ENCODE results near the gene VWA3A.

VWA3A gene

DNA sequence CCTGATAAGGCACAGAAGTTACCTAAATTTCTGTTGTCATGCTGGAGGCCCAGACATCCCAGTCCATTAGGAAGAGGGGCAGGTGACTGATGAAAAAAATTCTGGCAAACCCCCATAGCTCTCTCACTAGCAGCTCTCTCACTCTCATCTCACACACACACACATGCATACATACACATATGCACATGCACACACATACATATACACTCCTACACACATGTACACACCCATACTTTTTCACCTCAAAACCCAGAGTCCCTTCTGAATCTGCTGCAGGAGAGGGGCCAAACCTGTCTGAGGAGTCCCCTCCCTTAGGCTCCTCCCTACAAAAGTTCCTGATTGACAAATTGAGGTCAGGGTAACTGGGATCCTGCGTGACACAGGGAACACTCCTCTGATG, 47.4 kb downstream of the VWA3A start:
- Histone ChIP-seq H3K27me3 (ENCODE audit: insufficient read depth, low read length, poor library complexity) (peaks cover 15% of the 10 kb centered on the region), H3K4me2 (ENCODE audit: insufficient read depth, low read length) (no peak overlapping the region), H4K20me1 (ENCODE audit: insufficient read depth, low read length) (no peaks in the 10 kb centered on the region), H3K79me2 (ENCODE audit: insufficient read depth, low read length) (no peaks in the 10 kb centered on the region), H3K4me1 (ENCODE audit: insufficient read depth, low read length) (no peaks in the 10 kb centered on the region), H3K9ac (ENCODE audit: low read depth, low read length) (no peak overlapping the region), H2AFZ (ENCODE audit: low read depth, low read length) (no peak overlapping the region), H3K36me3 (ENCODE audit: insufficient read depth, low read length) (no peaks in the 10 kb centered on the region), H3K9me3 (ENCODE audit: insufficient read depth, low read length, severe bottlenecking) (no peaks in the 10 kb centered on the region), H3K27ac (ENCODE audit: low read length) (no peak overlapping the region), H3K4me3 (ENCODE audit: low read depth in 1 of 2, low read length in 2 of 2) (no peak overlapping the region)
- TF ChIP-seq, protein P1, sequence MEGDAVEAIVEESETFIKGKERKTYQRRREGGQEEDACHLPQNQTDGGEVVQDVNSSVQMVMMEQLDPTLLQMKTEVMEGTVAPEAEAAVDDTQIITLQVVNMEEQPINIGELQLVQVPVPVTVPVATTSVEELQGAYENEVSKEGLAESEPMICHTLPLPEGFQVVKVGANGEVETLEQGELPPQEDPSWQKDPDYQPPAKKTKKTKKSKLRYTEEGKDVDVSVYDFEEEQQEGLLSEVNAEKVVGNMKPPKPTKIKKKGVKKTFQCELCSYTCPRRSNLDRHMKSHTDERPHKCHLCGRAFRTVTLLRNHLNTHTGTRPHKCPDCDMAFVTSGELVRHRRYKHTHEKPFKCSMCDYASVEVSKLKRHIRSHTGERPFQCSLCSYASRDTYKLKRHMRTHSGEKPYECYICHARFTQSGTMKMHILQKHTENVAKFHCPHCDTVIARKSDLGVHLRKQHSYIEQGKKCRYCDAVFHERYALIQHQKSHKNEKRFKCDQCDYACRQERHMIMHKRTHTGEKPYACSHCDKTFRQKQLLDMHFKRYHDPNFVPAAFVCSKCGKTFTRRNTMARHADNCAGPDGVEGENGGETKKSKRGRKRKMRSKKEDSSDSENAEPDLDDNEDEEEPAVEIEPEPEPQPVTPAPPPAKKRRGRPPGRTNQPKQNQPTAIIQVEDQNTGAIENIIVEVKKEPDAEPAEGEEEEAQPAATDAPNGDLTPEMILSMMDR (IDR thresholded peaks at IDR 0.05; ENCODE audit: borderline replicate concordance, extremely low read depth, low read length, poor library complexity, severe bottlenecking), result no peak
- no peak for TF ChIP-seq EZH2 (IDR thresholded peaks at IDR 0.05; ENCODE audit: borderline replicate concordance, low read depth, low read length, severe bottlenecking)
- DNase-seq (no peak), ATAC-seq (ENCODE audit: insufficient read depth, low read depth) (no peak)

DNA sequence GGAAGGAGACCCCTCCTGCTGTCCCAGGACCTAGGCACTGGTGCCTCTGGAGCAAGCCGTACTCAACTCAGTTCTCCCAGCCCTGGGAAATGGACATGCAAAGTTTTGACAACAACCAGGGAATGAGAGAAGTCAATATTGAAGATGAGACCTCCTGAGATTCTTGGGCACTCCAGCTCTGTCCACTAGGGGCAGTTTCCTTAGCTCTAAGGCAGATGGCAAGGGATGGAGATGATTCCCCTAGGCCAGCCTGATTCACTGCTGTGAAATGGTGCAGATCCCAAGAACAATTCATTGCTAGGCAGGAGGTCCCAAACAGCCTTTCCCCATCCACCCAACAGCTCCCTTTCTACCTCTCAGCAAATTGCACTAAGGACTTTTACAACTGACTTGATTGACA, 49.4 kb downstream of the VWA3A start:
- Histone ChIP-seq H3K4me1 (ENCODE audit: insufficient read depth, low read length) (no peaks in the 10 kb centered on the region), H3K79me2 (ENCODE audit: insufficient read depth, low read length) (no peaks in the 10 kb centered on the region), H3K36me3 (ENCODE audit: insufficient read depth, low read length) (no peaks in the 10 kb centered on the region), H3K27ac (ENCODE audit: low read length) (no peak overlapping the region), H3K4me2 (ENCODE audit: insufficient read depth, low read length) (no peak overlapping the region), H3K27me3 (ENCODE audit: insufficient read depth, low read length, poor library complexity) (peaks cover 15% of the 10 kb centered on the region), H4K20me1 (ENCODE audit: insufficient read depth, low read length) (no peaks in the 10 kb centered on the region), H3K9me3 (ENCODE audit: insufficient read depth, low read length, severe bottlenecking) (no peaks in the 10 kb centered on the region), H3K4me3 (ENCODE audit: low read depth in 1 of 2, low read length in 2 of 2) (no peak overlapping the region), H3K9ac (ENCODE audit: low read depth, low read length) (no peak overlapping the region), H2AFZ (ENCODE audit: low read depth, low read length) (no peak overlapping the region)
- no peak for TF ChIP-seq EZH2 (IDR thresholded peaks at IDR 0.05; ENCODE audit: borderline replicate concordance, low read depth, low read length, severe bottlenecking)
- TF ChIP-seq, protein P1 (IDR thresholded peaks at IDR 0.05; ENCODE audit: borderline replicate concordance, extremely low read depth, low read length, poor library complexity, severe bottlenecking), result peak; percentile 50
- ATAC-seq (ENCODE audit: insufficient read depth, low read depth), result peak; percentile 48; the same call in 1 of the 3 replicates
- DNase-seq, result no peak

DNA sequence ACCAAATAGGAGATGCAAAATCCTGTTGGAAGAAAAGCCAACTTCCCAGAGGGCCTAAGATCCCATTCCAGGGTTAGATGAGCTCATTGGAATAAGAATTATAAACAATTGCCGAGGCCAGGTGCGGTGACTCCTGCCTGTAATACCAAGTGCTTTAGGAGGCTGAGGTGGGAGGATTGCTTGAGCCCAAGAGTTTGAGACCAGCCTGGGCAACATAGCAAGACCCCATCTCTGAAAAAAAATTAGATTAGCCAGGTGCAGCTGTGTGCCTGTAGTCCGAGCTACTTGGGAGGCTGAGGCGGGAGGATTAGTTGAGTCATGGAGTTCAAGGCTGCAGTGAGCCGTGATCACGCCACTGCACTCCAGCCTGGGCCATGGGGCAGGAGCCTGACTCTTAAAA, 52.2 kb downstream of the VWA3A start:
- Histone ChIP-seq H3K27me3 (ENCODE audit: insufficient read depth, low read length, poor library complexity) (peaks cover 9% of the 10 kb centered on the region), H4K20me1 (ENCODE audit: insufficient read depth, low read length) (no peaks in the 10 kb centered on the region), H3K79me2 (ENCODE audit: insufficient read depth, low read length) (no peaks in the 10 kb centered on the region), H3K4me1 (ENCODE audit: insufficient read depth, low read length) (no peaks in the 10 kb centered on the region), H3K4me3 (ENCODE audit: low read depth in 1 of 2, low read length in 2 of 2) (no peak overlapping the region), H2AFZ (ENCODE audit: low read depth, low read length) (no peak overlapping the region), H3K27ac (ENCODE audit: low read length) (no peak overlapping the region), H3K36me3 (ENCODE audit: insufficient read depth, low read length) (no peaks in the 10 kb centered on the region), H3K9me3 (ENCODE audit: insufficient read depth, low read length, severe bottlenecking) (no peaks in the 10 kb centered on the region), H3K9ac (ENCODE audit: low read depth, low read length) (no peak overlapping the region), H3K4me2 (ENCODE audit: insufficient read depth, low read length) (no peak overlapping the region)
- ATAC-seq (ENCODE audit: insufficient read depth, low read depth) (no peak), DNase-seq (no peak)
- TF ChIP-seq EZH2 (IDR thresholded peaks at IDR 0.05; ENCODE audit: borderline replicate concordance, low read depth, low read length, severe bottlenecking), result no peak
- TF ChIP-seq, protein P1 (IDR thresholded peaks at IDR 0.05; ENCODE audit: borderline replicate concordance, extremely low read depth, low read length, poor library complexity, severe bottlenecking), result no peak

DNA sequence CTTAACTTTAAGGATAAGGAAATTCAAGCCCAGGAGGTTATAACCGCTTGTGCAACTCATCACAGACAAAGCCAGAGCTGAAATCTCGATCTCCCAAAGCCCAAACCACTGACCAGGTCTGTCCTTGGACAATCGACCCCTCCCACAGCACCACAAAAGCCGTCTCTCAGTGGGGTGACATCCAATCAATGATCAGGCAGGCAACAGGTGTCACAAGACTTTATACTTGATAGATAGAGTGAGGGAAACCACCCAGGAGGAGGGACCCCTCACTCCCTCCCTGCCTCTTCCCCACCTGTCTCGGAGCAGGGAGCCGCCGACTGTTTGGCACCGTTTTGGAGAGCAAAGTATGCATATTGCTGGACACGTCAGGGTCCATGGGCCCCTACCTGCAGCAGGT, 55.5 kb downstream of the VWA3A start:
- no peak for DNase-seq
- no peak overlapping the region for H3K4me2 ChIP-seq (ENCODE audit: insufficient read depth, low read length)
- no peak overlapping the region for H3K9ac ChIP-seq (ENCODE audit: low read depth, low read length)
- no peak overlapping the region for H2AFZ ChIP-seq (ENCODE audit: low read depth, low read length)
- TF ChIP-seq, protein P1 (IDR thresholded peaks at IDR 0.05; ENCODE audit: borderline replicate concordance, extremely low read depth, low read length, poor library complexity, severe bottlenecking), result no peak
- no peaks in the 10 kb centered on the region for H3K4me1 ChIP-seq (ENCODE audit: insufficient read depth, low read length)
- no peak overlapping the region for H3K4me3 ChIP-seq (ENCODE audit: low read depth in 1 of 2, low read length in 2 of 2)
- no peaks in the 10 kb centered on the region for H3K79me2 ChIP-seq (ENCODE audit: insufficient read depth, low read length)
- H3K36me3 ChIP-seq (ENCODE audit: insufficient read depth, low read length), result no peaks in the 10 kb centered on the region
- no peaks in the 10 kb centered on the region for H4K20me1 ChIP-seq (ENCODE audit: insufficient read depth, low read length)
- peaks cover 3% of the 10 kb centered on the region for H3K27me3 ChIP-seq (ENCODE audit: insufficient read depth, low read length, poor library complexity)
- H3K9me3 ChIP-seq (ENCODE audit: insufficient read depth, low read length, severe bottlenecking), result no peaks in the 10 kb centered on the region
- H3K27ac ChIP-seq (ENCODE audit: low read length), result no peak overlapping the region
- no peak for ATAC-seq (ENCODE audit: insufficient read depth, low read depth)

Measured in DND-41 (cell line).